Urothelium cell line (cell line): ENCODE results near the gene CFAP97D2.
"Not testable (repeated sequence)": the region's sequence is repeated elsewhere in the genome, so short reads cannot be mapped to it uniquely, and the experiment has no call there.

ENCODE experiments used
- DNase-seq: peaks from one replicate; pipeline ENCODE4 v3.0.0; 2011; ENCODE audit warnings: low spot score, mixed read lengths
- FAIRE-seq: peaks from 2 replicates; lab custom pipeline; 2011; peaks lifted over from hg19 to GRCh38; lab: Jason Lieb, UNC

Gene CFAP97D2

GRCh38 chr13:114179087-114179658 is at the start of gene CFAP97D2:
CFAP97D2 (plus strand) TSS chr13:114179257; CDS start chr13:114179331, 74 bp downstream.
- DNase-seq (no peak), FAIRE-seq (no peak)

GRCh38 chr13:114129649-114130062 is 49.4 kb upstream of the CFAP97D2 start:
- FAIRE-seq (no peak), DNase-seq (no peak)

DNA sequence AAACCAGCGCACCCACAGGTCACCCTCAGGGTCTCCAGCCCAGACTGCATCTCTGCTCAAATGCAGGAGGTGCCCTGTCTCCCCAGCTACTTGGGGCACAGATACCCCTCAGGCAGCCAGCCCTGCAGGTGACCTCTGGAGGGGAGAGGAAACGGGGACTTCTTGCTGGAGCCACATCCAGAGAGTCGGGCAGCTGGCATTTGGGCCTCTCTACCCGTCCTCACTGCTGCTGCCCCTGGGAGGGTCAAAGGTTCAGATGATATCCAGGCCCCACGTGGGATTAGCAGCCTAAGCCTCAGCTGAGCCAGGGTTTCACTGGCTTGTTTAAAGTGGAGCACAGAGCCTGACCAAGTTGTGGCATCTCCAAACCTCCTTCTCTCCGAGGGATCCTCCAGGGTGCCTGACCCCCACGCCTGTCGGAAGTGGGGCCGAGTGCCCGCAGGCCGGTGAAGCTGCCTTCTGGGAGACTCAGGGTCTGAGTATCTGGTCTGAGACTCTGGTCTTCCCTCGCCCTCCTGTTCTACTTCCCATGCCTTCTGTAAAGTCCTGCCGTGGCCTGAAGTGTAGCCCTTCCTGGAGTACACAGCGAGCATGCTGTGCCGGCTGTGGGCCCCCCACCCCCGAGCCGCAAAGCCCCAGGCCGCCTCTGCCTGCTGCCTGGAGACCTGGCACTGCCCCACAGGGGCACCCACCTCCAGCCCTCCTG is 48.8 kb upstream of the CFAP97D2 start:
- FAIRE-seq (peak; percentile 50), DNase-seq (no peak)

- DNase-seq = peak; percentile 68
These were observed 48.0 kb upstream of the CFAP97D2 start for GRCh38 chr13:114130837-114131582.

DNA sequence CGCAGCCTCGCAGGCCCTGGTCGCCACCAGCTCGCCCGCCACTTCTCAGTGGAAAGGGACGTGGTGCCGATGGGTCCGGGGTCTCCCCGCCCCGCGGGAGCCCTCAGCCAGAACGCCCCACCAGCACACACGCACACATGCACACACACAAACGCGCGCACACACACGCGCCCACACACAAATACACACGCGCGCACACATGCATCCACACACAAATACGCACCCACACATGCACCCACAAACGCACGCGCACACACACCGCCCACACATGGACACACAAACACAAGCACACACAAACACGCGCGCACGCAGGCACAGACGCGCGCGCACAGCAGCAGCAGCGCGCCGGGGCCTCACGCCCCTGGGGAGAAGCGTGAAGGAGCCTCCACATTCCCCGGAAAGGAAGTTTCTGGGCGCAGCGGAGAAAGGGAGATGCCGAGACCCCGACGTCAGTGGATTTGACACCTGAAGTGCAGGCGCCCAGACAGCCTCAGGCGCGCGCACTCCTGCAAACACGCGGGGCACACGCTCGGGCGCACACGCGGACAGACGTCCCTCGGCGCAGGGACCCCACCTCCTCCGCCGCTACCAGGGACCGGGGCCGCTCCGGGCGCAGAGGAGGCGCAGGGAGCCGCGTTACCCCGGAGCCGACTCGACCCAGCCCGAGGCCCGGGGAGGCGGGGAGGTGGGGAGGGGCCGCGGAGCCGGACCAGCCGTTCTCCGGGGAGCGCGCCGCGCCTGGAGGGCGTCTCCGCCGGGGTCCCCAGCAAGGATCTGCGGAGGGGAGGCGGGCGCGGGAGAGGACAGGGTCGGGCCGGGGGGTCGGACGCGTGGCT is 47.3 kb upstream of the CFAP97D2 start:
- FAIRE-seq (peak; percentile 98), DNase-seq (peak; percentile 46)

More at GRCh38 chr13:114130837-114131582, 48.0 kb upstream of the CFAP97D2 start:
- FAIRE-seq = peak; percentile 55

GRCh38 chr13:114132419-114133121 is 46.5 kb upstream of the CFAP97D2 start, which contains the start of gene RASA3:
RASA3 (minus strand) TSS chr13:114132623; CDS start chr13:114132489, 134 bp downstream.
- FAIRE-seq = peak; percentile 89
- peak; percentile 97 for DNase-seq

- FAIRE-seq, DNase-seq: not testable (repeated sequence)
These were observed 45.9 kb upstream of the CFAP97D2 start for GRCh38 chr13:114133126-114133525.

DNA sequence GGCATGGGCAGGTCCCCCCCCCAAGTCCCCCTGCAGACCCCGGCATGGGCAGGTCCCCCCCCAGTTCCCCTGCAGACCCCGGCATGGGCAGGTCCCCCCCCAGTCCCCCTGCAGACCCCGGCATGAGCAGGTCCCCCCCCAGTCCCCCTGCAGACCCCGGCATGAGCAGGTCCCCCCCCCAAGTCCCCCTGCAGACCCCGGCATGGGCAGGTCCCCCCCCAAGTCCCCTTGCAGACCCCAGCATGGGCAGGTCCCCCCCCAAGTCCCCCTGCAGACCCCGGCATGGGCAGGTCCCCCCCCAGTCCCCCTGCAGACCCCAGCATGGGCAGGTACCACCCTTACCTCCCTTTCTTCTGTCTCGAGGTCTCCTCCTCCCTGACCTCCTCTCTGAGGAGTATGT is 45.5 kb upstream of the CFAP97D2 start:
- not testable (repeated sequence) for FAIRE-seq

DNA sequence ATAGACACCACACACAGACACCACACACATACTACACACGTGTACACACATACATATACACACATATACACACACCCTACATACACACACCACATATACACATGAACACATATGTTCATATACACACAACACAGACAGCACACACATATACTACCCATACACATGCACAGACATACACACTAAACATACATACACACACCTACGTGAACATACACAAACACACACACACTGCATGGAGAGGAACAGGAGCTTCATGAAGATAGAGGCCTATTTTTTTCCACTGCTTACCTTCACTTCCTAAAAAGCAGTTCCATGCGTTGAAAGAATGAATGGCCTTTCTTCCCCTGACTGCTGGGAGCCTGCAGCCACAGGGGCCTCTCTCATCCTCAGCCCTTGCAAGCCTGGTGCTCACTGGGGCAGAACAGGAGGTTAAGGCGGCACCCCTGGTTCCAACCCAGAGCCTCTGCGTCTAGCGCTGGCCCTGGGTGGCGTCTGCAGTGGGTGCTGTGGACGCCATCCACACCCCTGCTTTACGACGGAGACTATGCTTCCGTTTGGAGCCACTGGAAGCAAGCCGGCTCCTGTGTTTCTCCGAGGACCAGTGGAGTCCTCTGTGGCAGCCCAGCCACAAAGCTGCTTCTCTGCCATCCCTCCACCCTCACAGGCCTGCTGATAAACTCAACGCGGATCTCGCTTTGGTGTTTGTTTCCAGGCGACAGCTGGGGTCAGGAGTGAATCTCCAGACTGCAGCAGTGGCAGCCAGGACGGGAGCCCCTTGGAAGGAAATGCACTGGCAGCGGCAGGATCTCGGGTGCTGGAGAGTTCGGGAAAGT is 44.7 kb upstream of the CFAP97D2 start:
- DNase-seq (no peak), FAIRE-seq (peak; percentile 96)

More for the DNA sequence above, 45.5 kb upstream of the CFAP97D2 start:
- not testable (repeated sequence) for DNase-seq

DNA sequence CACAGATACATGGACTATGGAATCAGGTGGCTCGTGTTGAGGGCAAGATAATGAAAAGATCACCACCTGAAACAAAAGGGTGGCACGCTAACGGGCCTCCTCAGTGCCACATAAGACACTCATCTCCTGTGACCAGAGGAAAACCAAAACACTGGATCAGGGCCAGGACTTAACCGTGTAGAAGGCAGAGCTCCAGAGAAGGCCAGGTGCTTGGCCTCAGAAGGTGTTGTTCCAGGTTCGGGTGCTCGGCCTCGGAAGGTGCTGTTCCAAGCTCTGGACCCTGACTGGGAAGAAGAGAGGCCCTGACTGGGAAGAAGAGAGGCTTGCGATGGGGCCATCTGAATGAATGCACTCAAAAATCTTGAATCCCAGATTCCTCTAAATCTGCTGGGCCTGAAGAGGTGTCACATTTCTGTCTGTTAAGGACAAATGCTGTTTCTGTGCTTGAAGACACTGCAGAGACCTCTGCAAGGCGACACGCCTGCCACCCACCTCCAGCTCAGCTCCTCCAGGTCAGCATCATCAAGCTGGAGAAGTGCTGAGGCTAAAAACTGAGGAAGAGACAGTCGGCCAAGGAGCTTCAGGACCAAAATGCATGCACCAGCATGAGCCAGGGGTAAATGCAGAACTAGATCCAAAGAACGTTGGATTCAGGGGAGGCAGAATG is 44.0 kb upstream of the CFAP97D2 start:
- no peak for DNase-seq
- no peak for FAIRE-seq

DNA sequence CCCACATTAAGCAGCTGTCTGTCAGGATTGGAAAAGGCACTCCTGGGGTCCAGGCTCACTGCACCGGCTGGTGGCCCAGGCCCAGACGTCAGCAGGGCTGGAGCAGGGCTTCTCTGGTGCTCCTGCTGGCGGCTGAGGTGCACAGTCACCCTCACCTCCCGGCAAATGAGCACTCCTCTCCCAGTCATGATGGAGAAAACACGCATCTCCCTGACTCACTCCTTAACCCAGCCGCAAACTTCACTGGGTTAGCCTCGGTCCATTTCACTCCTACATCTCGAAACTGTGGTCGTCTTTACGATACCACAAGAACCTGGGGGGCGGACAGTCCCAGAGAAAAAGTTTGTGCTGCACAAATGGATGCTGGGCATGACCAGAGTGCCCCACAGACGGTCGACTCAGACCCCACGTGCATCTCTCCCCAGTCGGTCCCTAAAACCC is 43.3 kb upstream of the CFAP97D2 start:
- FAIRE-seq (no peak), DNase-seq (no peak)

DNA sequence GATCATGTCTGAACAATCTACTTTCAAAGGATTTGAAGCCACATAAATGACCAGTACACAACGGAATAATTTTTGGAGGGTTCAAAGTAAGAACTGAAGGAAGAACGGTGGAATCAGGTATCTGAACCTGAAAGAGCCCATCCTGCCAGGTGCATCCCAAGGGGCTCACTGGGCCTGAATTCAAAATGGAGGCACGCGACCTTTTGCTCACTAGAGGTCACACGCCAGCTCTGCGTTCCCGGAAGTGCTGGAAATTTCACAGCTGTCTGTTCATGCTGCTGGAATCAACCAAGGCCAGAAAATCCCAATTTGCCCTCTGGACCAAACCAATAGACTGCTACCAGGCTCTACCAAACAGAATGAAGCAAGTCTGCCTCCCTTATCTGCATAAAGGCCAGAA is 42.5 kb upstream of the CFAP97D2 start:
- no peak for DNase-seq
- no peak for FAIRE-seq

- no peak for FAIRE-seq
These were observed 38.7 kb upstream of the CFAP97D2 start for GRCh38 chr13:114140131-114140905.

DNA sequence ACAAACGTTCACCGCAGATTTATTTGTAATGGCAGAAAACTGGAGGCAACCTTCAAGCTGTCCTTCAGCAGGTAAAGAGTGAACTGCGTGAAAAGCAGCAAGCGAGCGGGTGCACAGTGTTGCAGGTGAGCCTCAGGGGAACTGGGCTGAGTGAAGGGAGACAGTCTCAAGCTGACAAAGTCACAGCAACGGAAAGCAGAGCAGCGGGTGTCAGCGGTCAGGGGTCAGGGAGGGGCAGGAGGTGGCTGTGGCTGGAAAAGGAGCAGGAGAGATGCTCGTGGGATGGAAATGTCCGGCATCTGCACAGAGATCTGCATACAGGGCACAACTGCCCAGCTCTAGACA is 38.2 kb upstream of the CFAP97D2 start:
- FAIRE-seq (peak; percentile 44), DNase-seq (no peak)

More at GRCh38 chr13:114140131-114140905, 38.7 kb upstream of the CFAP97D2 start:
- DNase-seq = no peak

GRCh38 chr13:114141261-114141996 is 37.6 kb upstream of the CFAP97D2 start:
- FAIRE-seq (peak; percentile 98), DNase-seq (no peak)

DNA sequence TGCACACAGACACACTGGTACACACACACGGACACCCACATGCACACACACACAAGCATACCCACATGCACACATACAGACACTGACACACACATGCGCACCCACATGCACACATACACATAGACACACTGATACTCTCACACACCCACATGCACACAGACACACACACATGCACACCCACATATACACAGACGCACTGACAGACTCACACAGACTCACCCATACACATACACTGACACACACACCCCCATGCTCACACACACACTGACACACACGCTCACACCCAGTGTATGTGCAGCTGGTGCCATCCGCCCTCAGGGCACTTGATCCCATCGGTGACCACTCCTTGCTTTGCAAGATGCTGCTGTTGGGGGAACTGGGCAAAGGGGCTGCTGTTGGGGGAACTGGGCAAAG is 36.9 kb upstream of the CFAP97D2 start:
- DNase-seq (no peak), FAIRE-seq (no peak)
